ENCODE measurements around the gene ZNF778. TPM values are rescaled to one million over a fixed set of nuclear protein-coding genes. Genes with fewer than 3 reads are reported as not detected.

Gene ZNF778
- total and polyA plus RNA-seq, 2 of the 8 experiments (the other 6 are each of a cell fraction or from before 2014, with no cell fraction given): 9.5 to 21.9 TPM

- TF ChIP-seq CHD7 (IDR thresholded peaks at IDR 0.05; ENCODE audit: insufficient replicate concordance, low read length) (no peak), TEAD4 (IDR thresholded peaks at IDR 0.05; ENCODE audit: low read depth, low read length) (no peak), RNF2 (IDR thresholded peaks at IDR 0.05; ENCODE audit: borderline replicate concordance, low read depth, low read length, missing control alignments, poor library complexity, severe bottlenecking) (no peak), CBX5 (IDR thresholded peaks at IDR 0.05; ENCODE audit: low read depth, low read length) (no peak), SAP30 (IDR thresholded peaks at IDR 0.05; ENCODE audit: insufficient read depth, insufficient replicate concordance, low read length) (no peak), E2F6 (IDR thresholded peaks at IDR 0.05) (no peak), HDAC2 (IDR thresholded peaks at IDR 0.05; ENCODE audit: borderline replicate concordance in 1 of 2, low read depth in 2 of 2, low read length in 2 of 2) (no peak)
Measured at GRCh38 chr16:89237733-89238132, 20.2 kb downstream of the ZNF778 start (continued).
